GM18502 (cell line): ENCODE results near the gene ELMOD1.
"Not testable (repeated sequence)": the region's sequence is repeated elsewhere in the genome, so short reads cannot be mapped to it uniquely, and the experiment has no call there.

Experiments used
- ATAC-seq: cut with Tn5 transposase; IDR thresholded peaks from one replicate; pipeline ENCODE4 v1.9.1; 2021; ENCODE audit warnings: mild to moderate bottlenecking; ENCODE audit not compliant: unreplicated experiment, poor library complexity

The ELMOD1 gene

DNA sequence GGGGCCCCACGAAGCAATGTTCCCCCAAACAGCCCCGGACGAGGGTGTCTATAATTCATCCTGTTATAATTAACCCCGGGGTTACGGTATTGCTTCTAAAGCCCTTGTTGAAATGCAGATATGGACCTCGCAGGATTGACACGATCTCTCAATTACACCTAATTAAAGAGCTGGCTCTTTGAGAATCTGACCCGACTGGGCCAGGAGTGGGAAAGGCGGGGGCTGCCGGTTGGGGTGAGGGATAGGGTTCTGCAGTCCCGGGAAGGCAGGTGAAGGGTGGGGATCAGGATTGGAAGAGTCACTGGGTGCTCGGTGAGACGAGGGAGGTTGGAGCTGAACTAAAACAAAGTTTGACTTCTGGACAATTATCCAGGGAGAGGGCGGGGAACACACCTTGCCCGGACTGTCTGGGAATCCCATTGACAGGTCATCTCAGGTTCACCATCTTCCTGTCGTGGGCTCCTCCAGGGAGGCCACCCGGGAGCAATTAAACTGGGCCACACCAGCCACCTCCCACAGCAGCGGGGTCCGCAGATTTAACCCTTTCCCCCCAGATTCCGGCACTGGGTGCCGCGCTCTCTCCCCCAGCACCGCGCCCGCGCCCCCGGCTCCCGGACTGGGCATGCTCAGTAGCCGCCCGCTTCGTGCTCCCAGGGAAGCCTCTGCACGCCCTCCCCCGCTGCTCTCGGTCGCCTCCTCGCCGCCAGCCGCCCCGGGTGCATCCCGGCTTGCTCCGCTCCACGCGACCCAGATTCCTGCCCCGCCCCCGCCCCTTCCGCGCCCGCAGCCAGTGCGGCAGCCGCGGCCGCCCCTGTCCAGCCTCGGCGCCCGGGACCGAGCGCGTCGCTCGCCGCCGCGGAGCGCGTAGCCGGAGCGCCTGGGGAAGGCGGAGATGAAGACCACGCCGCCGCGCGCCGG is at the start of gene ELMOD1:
Gene ELMOD1, plus strand, starts transcription at position 688 of the 918 bp plus-strand sequence. CDS start 27,043 bp downstream, outside the sequence.
- peak; percentile 65 for ATAC-seq

GRCh38 chr11:107545101-107545514 is 45.8 kb upstream of the ELMOD1 start:
- ATAC-seq = no peak

GRCh38 chr11:107547961-107548360 is 43.0 kb upstream of the ELMOD1 start:
- no peak for ATAC-seq

DNA sequence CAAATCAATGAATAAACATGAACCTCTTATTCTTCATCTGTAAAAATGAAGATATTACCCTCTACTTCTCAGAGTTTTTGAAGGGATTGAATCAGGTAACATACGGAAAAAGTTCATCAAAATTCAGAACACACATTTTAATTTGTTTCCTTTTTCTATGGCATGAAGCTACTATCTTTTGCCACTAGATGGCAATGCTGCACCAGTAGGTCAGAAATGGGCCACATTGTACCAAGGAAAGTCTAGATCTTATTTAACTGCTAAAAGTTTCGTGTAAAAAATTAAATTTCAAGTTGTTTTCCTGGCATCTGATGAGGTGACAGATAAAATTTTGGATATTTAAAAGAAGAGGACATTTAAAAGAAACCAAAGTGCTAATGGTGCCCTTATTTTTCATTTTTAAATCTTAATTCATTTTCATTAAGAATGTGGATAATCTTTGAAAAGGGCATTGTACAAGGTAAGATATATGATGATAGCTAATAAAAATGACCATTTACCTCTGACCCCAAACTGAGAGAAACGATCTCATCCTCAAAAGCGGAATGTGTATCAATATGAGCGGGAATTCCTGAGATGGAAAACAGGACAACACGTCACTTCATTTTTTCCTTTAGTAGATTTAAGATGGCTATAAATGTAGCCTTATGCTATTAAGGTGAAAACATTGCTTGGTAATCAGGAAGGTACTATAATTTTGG is 41.5 kb upstream of the ELMOD1 start:
- peak; percentile 75 for ATAC-seq

DNA sequence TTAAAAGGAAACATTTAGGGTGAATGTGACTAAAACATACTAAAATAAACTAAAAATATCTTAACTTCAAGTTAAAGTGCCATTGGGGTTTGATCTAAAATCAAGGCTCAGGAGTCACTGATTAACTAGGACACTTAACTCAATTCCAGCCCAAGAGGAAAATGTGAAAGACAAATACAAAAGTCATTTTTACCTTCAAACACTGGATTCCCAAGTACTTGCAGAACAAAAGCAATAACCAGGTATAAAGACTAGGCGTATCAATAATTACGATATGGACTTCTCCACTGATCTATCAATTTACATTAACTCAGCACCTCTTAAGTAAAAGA is 41.0 kb upstream of the ELMOD1 start:
- no peak for ATAC-seq

DNA sequence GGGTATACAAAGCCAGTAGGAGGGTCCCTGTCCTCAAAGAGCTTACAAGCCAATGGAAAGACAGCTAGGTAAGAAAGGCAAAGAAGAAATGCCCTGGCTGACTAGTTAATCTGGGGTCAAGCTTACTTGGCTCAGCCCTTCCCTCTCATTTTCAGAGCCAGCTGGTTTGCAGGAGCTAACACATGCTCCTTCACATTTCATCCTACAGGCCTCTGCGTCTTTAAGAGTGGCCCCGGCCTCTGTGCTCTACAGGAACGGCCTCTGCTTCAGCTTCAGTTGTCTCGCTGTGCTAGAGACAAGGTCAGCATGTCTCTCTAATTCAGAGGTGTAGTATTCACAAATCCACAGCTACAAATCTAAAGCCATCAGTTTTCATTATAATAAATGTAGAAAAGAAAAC is 40.6 kb upstream of the ELMOD1 start:
- no peak for ATAC-seq

- ATAC-seq = no peak
Observed at GRCh38 chr11:107561688-107562087, 29.3 kb upstream of the ELMOD1 start.

- no peak for ATAC-seq
Observed at GRCh38 chr11:107562647-107563208, 28.2 kb upstream of the ELMOD1 start.

- peak; percentile 39 for ATAC-seq
Observed at GRCh38 chr11:107563702-107564101, 27.2 kb upstream of the ELMOD1 start.

GRCh38 chr11:107564877-107565218 is 26.1 kb upstream of the ELMOD1 start:
- ATAC-seq = peak; percentile 15

DNA sequence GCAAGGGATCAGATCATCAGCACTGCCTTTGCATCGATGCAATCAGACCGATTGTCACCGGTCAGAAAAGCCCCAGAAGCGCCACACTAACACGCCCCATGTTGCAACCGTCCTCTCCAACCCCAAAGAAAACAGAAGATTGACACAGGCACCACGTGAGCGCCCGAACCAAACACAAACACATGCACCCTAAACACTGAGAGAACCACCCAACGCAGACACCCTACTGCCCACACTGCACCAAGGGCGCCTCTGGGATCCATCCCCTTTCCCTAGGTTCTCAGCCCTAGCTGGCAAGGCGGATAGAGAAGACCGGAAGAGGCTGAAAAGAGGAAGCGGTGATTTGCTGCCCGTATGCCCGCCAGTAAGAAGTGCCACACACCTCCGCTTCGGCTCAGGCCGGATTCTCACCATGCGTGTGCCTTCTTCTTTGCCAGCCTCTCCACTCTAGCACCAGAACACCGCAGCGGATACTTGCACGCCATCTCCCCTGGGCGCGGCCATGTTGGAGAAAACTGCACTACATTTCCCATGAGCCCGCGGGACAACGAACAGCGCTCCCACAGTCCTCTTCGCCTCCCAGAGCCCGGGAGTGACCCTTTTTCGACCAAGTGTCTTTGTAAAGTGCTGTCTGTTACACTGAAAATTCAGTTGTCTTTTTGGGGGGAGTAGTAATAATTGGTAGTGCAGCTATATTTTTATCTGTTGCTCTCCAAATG is 25.6 kb upstream of the ELMOD1 start, which contains the start of gene ALKBH8:
Gene ALKBH8, minus strand, starts transcription at position 517 of the 719 bp plus-strand sequence. CDS start 4,842 bp downstream, outside the sequence.
- ATAC-seq = peak; percentile 87

GRCh38 chr11:107565955-107566501 is 24.9 kb upstream of the ELMOD1 start:
- ATAC-seq = peak; percentile 3

- no peak for ATAC-seq
Observed at GRCh38 chr11:107566569-107566968, 24.4 kb upstream of the ELMOD1 start.

DNA sequence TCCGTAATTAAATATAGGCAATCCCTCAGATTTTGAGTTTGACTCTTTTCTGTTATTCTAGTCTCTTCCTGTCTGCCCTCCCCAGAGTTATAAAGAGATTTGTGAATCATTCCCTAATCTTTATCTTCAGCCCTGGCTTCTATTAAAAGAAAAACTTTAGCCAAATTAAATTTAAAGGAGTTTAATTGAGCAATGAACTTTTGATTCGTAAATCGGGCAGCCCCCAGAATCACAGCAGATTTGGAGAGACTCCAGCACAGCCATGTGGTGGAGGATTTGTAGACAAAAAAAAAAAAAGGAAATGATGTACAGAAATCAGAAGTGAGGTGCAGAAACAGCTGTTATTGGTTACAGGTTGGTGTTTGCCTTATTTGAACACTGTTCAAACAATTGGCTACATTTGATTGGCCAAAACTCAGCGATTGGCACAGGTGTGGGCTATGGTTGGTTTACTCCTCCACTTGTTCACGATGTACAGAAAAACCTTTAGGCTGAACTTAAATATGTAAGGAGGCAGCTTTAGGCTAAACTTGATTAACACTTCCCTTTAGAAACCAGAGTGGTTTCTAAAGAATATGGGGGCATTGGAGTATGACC is 23.1 kb upstream of the ELMOD1 start:
- no peak for ATAC-seq

DNA sequence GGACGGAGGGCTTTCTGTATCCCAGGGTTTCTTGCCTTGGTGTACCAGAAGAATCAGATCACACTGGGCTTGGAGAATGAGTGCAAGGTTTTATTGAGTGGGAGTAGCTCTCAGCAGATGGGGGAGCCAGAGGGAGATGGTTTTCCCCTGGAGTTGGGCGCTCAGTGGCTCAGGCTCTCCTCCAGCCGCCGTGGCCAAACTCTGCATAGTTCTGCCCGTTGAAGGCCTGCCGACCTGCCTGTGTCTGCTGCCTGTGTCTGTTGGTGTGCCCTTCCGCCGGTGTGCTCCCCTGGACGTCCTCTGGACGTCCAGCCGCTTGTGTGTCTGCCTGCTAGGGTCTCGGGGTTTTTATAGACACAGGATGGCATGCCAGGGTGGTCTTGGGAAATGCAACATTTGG is 20.9 kb upstream of the ELMOD1 start:
- ATAC-seq = no peak

GRCh38 chr11:107573438-107573837 is 17.5 kb upstream of the ELMOD1 start:
- ATAC-seq = no peak

DNA sequence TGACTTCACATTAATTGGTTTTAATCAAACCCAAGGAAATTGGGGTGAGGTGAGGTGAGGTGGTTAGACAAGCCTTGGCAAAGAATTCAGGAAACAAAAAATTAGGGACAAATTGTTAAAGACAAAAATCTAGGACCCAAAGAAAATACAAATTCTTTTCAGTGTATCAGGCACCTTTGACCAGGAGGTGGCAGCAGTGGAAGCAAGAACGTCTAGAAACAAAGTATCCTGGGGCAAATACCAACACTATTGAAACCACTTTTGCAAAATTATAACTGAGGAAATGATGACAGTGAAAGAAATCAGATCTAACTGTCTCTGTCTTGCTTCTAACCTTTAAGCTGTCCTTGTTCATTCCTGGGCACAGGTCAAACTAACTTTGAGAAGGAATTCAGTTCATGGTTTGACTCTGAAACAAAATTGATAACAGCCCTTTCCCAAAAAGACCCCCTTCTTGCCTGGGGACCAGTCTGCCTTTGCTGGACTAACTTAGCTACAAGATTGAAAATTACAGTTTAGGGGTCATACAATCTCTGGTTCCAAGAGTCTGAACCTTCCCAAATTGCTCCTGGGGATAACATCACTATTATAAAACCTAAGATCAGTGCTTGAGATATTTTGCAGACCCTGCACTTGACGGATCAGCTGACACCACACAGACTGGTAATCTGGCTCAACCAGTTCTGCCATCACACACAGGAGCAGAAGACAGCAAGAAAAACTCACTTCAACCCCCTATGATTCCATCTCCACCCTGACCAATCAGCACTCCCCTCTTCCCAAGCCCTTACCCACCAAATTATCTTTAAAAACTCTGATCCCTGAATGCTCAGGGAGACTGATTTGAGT is 14.2 kb upstream of the ELMOD1 start:
- not testable (repeated sequence) for ATAC-seq

GRCh38 chr11:107577346-107577711 is 13.6 kb upstream of the ELMOD1 start:
- ATAC-seq = no peak

DNA sequence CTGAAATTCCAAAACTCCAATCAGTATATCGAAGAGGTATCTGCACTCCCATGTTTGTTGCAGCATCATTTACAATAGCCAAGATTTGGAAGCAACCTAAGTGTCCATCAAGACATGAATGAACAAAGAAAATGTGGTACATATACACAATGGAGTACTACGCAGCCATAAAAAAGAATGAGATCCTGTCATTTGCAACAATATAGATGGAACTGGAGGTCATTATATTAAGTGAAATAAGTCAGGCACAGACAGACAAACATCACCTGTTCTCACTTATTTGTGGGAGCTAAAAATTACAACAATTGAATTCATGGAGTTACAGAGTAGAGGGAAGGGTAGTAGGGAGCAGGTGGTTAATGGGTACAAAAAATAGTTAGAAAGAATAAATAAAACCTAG is 11.8 kb upstream of the ELMOD1 start:
- ATAC-seq = not testable (repeated sequence)
